Left forelimb (tissue), 1 donor: ENCODE data around the gene SPIC.

ENCODE experiments used
- DNase-seq: peaks from one replicate; pipeline ENCODE4 v3.0.0-alpha.2; 2018; ENCODE audit warnings: low spot score

Gene SPIC

DNA sequence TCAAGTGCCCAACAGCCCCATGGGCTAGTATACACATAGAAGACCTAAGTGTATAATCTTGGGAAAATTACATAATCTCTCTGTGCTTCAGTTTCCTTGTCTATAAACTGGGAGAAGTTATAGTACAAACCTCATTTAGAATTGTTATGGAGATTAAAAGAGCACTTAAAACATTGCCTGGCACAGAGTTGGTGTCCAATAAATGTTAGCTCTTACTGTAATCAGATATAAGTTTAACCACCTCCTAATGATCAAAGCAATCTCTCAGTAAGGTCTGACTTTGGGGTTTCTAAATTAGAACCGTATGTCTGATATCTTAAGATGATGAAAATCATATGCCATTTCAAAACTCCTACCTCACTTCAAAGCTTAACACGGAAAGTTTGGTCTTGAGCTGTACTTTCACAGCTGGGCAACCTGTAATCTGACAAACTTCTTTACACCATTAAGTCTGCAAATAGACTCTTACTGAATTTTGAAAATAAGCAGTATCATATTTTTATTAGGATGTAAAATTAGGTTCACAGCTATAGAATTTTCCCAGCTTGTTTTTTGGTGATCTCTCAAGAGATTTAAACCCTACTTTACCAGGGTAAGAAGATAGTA lies 61.0 kb downstream of the SPIC start:
- no peak for DNase-seq
